ENCODE measurements around the gene ZSWIM7. TPM values are rescaled to one million over a fixed set of nuclear protein-coding genes. Genes with fewer than 3 reads are reported as not detected.

ZSWIM7 gene
- total RNA-seq, 1 experiment from 2014 or later = 28.7 TPM

DNA sequence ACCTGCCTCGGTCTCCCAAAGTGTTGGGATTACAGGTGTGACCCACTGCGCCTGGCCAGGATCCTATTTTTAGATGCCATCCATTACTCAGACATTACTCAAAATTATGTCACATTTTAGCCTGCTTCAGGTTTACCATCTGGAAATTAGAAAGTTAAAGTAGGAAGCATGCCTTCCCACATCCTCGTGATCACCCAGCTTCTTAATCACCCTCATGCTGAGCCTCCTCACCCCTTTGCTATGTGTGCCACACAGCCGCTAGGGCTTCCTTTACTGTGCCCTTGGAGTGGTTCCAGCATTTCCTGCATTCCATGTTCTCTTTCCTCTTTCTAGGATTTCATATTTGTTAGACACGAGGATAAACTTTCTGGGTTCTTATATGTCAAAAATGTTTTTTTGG is 45.3 kb downstream of the ZSWIM7 start:
- Histone ChIP-seq H3K27ac (ENCODE audit: low read depth, low read length, poor library complexity, severe bottlenecking) (no peak overlapping the region), H3K4me3 (ENCODE audit: low read depth, low read length, poor library complexity, severe bottlenecking) (no peak overlapping the region), H3K27me3 (replicated peaks; ENCODE audit: insufficient read depth, low read depth, low read length, poor library complexity) (no peaks in the 10 kb centered on the region), H3K36me3 (ENCODE audit: insufficient read depth, low read length, poor library complexity, severe bottlenecking) (no peaks in the 10 kb centered on the region), H3K9me3 (ENCODE audit: low read depth, low read length, poor library complexity, severe bottlenecking) (no peaks in the 10 kb centered on the region), H3K4me1 (ENCODE audit: insufficient read depth, low read length, poor library complexity, severe bottlenecking) (peaks cover 14% of the 10 kb centered on the region)
- POLR2A ChIA-PET (ENCODE audit: low non-redundant PET) = no interaction called here
- no TSS peak for BruUV-seq (replicated peaks)
- intact Hi-C loops (cut with micrococcal nuclease; ENCODE audit: unreplicated experiment) = no loop called here
- DNase-seq (ENCODE audit: low spot score) = peak; percentile 66
- CTCF ChIA-PET = no interaction called here
- TF ChIP-seq, protein P1, sequence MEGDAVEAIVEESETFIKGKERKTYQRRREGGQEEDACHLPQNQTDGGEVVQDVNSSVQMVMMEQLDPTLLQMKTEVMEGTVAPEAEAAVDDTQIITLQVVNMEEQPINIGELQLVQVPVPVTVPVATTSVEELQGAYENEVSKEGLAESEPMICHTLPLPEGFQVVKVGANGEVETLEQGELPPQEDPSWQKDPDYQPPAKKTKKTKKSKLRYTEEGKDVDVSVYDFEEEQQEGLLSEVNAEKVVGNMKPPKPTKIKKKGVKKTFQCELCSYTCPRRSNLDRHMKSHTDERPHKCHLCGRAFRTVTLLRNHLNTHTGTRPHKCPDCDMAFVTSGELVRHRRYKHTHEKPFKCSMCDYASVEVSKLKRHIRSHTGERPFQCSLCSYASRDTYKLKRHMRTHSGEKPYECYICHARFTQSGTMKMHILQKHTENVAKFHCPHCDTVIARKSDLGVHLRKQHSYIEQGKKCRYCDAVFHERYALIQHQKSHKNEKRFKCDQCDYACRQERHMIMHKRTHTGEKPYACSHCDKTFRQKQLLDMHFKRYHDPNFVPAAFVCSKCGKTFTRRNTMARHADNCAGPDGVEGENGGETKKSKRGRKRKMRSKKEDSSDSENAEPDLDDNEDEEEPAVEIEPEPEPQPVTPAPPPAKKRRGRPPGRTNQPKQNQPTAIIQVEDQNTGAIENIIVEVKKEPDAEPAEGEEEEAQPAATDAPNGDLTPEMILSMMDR (conservative IDR thresholded peaks at IDR 0.05; ENCODE audit: low read depth, low read length) = no peak
- TF ChIP-seq EZH2 (IDR thresholded peaks at IDR 0.05; ENCODE audit: borderline replicate concordance, low read depth, low read length, poor library complexity, severe bottlenecking) = no peak

DNA sequence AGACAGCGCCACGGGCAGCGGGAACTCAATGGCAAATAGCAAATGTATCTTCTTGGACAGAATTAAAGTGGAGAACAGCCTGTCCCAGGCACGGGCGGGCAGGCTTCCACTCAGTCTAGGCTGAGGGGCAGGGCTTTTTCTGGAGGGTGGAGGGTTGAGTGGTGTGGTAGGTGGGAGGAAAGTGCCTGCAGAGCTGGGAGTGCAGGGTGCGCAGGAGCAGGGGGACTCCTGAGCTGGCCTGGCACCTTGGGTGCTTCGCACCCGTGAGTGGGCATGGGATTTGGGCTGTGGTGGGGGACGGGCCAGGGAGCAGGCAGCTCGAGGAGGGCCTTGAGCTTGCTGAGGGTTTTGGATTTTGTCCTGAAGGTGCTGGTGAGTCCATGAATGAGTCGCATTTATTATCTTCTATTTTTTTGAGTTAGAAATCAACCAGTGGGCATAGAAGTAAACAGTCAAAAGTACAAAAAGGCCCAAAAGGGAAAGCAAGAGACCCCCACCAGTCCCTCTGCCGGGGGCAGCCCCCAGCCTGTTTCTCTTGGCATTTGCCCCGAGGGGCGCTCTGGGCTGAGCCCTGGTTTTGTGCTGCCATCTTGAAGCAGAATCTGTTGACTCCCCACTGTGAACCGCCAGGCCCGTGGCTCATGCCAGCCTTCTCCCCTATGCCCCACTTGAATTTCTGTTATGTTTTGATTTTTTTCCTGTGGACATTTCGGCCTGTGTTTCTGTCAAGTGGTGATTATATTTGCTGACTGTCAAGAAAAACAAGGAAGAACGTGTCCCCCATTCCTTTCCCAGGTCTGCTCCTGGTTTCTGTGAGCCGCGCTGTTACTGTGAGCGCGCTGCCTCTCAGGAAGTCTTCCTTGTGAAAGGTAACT is 46.4 kb downstream of the ZSWIM7 start:
- BruUV-seq (replicated peaks) = no TSS peak
- H3K4me3 ChIP-seq (ENCODE audit: low read depth, low read length, poor library complexity, severe bottlenecking) = no peak overlapping the region
- peaks cover 5% of the 10 kb centered on the region for H3K4me1 ChIP-seq (ENCODE audit: insufficient read depth, low read length, poor library complexity, severe bottlenecking)
- no peaks in the 10 kb centered on the region for H3K9me3 ChIP-seq (ENCODE audit: low read depth, low read length, poor library complexity, severe bottlenecking)
- H3K27me3 ChIP-seq (replicated peaks; ENCODE audit: insufficient read depth, low read depth, low read length, poor library complexity) = no peaks in the 10 kb centered on the region
- no peak overlapping the region for H3K27ac ChIP-seq (ENCODE audit: low read depth, low read length, poor library complexity, severe bottlenecking)
- POLR2A ChIA-PET (ENCODE audit: low non-redundant PET) = no interaction called here
- TF ChIP-seq, protein P1 (conservative IDR thresholded peaks at IDR 0.05; ENCODE audit: low read depth, low read length) = no peak
- no peak for TF ChIP-seq EZH2 (IDR thresholded peaks at IDR 0.05; ENCODE audit: borderline replicate concordance, low read depth, low read length, poor library complexity, severe bottlenecking)
- CTCF ChIA-PET = no interaction called here
- DNase-seq (ENCODE audit: low spot score) = no peak
- intact Hi-C loops (cut with micrococcal nuclease; ENCODE audit: unreplicated experiment) = no loop called here
- no peaks in the 10 kb centered on the region for H3K36me3 ChIP-seq (ENCODE audit: insufficient read depth, low read length, poor library complexity, severe bottlenecking)

DNA sequence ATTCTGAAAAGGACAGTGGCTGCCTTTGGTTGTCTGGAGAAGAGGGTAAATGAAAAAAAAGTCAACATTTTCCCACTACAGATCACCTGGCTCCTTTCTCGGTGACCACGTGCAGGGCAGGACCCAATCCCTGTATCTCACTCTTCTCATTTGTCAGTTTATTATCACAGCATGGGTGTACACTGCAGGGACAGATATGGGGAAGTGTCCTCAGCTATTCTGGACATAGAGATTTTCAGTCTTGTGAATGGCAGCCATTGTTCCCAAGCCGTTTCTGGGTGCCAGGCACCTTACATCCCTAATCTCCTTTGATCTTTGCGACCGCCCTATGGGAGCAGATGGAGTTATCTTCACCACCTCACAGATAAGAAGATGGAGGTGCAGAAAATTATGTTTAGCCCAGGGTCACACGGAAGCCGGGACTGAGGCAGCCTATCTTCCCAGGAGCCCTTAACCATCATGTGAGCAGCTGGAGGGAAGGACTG is 47.4 kb downstream of the ZSWIM7 start:
- DNase-seq (ENCODE audit: low spot score) = no peak
- H3K4me3 ChIP-seq (ENCODE audit: low read depth, low read length, poor library complexity, severe bottlenecking) = no peak overlapping the region
- no TSS peak for BruUV-seq (replicated peaks)
- no peaks in the 10 kb centered on the region for H3K27me3 ChIP-seq (replicated peaks; ENCODE audit: insufficient read depth, low read depth, low read length, poor library complexity)
- ChIA-PET CTCF (no interaction called here), POLR2A (ENCODE audit: low non-redundant PET) (no interaction called here)
- peaks cover 5% of the 10 kb centered on the region for H3K4me1 ChIP-seq (ENCODE audit: insufficient read depth, low read length, poor library complexity, severe bottlenecking)
- H3K9me3 ChIP-seq (ENCODE audit: low read depth, low read length, poor library complexity, severe bottlenecking) = no peaks in the 10 kb centered on the region
- TF ChIP-seq, protein P1 (conservative IDR thresholded peaks at IDR 0.05; ENCODE audit: low read depth, low read length) = no peak
- no peak for TF ChIP-seq EZH2 (IDR thresholded peaks at IDR 0.05; ENCODE audit: borderline replicate concordance, low read depth, low read length, poor library complexity, severe bottlenecking)
- no peaks in the 10 kb centered on the region for H3K36me3 ChIP-seq (ENCODE audit: insufficient read depth, low read length, poor library complexity, severe bottlenecking)
- H3K27ac ChIP-seq (ENCODE audit: low read depth, low read length, poor library complexity, severe bottlenecking) = no peak overlapping the region
- intact Hi-C loops (cut with micrococcal nuclease; ENCODE audit: unreplicated experiment) = no loop called here

All from A673 (cell line).